ENCODE data around the gene HTR3A. TPM values are rescaled to one million over a fixed set of nuclear protein-coding genes. Genes with fewer than 3 reads are reported as not detected.

HTR3A gene
- total RNA-seq, 3 donors from 2014 or later, result 0.33 TPM; not detected in 2

DNA sequence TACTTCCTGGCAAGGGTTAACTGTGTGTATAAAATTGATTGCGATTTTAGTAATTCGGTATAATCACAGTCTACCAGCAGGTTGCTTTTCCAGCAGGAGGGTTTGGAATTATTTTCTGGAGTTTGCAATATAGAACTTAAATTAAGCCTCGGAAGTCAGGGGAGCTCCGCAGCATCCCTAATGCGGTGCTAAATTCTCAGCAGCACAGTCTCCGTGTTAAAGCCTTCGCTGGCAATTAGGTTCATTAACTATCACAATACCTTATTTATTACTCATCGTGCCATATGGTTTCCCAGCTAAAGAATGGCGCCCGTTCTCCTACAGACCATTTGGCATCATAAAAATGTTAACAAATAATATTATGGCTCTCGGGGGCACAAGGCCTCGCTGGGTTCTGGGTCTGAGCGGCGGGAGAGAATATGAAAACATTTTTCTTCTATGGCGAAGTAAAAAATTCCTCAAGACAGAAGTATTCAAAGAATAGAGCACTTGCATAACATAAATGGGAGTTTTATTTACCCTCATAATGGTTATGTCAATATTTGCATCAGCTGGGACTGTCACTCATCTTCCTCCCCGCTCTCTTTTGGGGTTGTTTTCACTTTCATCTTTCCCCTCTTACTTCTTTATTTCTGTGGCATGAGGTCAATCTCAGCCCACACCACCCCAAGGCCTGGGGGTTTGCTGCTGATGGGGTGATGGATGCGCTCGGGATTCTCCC is 56.5 kb downstream of the HTR3A start:
- Histone ChIP-seq H3K4me3 (no peak overlapping the region), H3K36me3 (no peaks in the 10 kb centered on the region), H3K27ac (no peak overlapping the region), H3K27me3 (peaks cover 0 to 4% of the 10 kb centered on the region in 2 donors), H3K4me1 (no peaks in the 10 kb centered on the region), H3K9me3 (no peaks in the 10 kb centered on the region)
- no peak for DNase-seq (ENCODE audit: low spot score in 2 of 2)
- intact Hi-C loops (cut with DNase I; ENCODE audit: low total_unique reads), result no loop called here
- no peak for TF ChIP-seq POLR2AphosphoS5 (IDR thresholded peaks at IDR 0.05)

DNA sequence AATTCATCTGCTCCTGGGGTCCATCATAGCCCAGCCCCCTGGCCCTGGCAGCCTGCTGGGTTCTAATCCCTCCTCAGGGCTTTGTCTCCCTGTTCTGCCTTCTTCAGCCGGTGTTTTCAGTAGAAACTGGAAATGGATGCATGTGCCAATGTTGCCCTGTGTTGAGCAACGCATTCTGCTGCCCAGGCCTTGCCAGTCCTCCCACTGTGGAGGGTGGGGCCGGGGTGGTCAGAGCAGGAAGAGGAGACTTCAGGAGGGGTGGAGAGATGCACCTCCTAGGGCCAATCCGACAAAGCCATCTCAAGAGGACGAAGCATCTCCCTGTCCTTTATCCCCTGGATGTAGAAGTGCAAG is 57.0 kb downstream of the HTR3A start:
- H3K4me1 ChIP-seq, result no peaks in the 10 kb centered on the region
- H3K9me3 ChIP-seq, result no peaks in the 10 kb centered on the region
- intact Hi-C loops (cut with DNase I; ENCODE audit: low total_unique reads), result no loop called here
- TF ChIP-seq, protein P1, sequence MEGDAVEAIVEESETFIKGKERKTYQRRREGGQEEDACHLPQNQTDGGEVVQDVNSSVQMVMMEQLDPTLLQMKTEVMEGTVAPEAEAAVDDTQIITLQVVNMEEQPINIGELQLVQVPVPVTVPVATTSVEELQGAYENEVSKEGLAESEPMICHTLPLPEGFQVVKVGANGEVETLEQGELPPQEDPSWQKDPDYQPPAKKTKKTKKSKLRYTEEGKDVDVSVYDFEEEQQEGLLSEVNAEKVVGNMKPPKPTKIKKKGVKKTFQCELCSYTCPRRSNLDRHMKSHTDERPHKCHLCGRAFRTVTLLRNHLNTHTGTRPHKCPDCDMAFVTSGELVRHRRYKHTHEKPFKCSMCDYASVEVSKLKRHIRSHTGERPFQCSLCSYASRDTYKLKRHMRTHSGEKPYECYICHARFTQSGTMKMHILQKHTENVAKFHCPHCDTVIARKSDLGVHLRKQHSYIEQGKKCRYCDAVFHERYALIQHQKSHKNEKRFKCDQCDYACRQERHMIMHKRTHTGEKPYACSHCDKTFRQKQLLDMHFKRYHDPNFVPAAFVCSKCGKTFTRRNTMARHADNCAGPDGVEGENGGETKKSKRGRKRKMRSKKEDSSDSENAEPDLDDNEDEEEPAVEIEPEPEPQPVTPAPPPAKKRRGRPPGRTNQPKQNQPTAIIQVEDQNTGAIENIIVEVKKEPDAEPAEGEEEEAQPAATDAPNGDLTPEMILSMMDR (IDR thresholded peaks at IDR 0.05), result no peak
- TF ChIP-seq POLR2AphosphoS5 (IDR thresholded peaks at IDR 0.05) (no peak), POLR2A (IDR thresholded peaks at IDR 0.05) (no peak)
- H3K27ac ChIP-seq, result no peak overlapping the region
- no peak for DNase-seq (ENCODE audit: low spot score in 2 of 2)
- H3K27me3 ChIP-seq, result peaks cover 0 to 4% of the 10 kb centered on the region in 2 donors
- H3K4me3 ChIP-seq, result no peak overlapping the region
- H3K36me3 ChIP-seq, result no peaks in the 10 kb centered on the region

DNA sequence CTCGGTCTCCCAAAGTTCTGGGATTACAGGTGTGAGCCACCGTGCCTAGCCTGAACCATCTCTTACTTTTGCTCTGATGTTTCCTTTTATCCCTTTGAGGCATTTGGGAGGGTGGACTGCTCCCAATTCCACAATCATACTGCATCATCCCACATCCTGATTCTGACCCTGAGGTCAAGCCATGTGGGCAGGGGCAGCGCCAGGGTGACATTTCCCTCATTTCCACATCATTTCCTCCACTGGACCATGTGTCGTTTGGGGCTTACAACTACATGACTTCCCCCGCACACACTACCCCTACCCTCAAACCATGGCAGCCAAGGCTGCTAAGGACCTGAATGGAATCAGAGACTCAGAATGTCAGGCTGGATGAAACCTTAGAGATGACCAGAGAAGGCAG is 58.2 kb downstream of the HTR3A start:
- Histone ChIP-seq H3K27me3 (no peaks in the 10 kb centered on the region), H3K4me1 (no peaks in the 10 kb centered on the region), H3K27ac (no peak overlapping the region), H3K4me3 (no peak overlapping the region), H3K9me3 (no peaks in the 10 kb centered on the region), H3K36me3 (no peaks in the 10 kb centered on the region)
- TF ChIP-seq, protein P1 (IDR thresholded peaks at IDR 0.05), result no peak
- no peak for TF ChIP-seq POLR2A (IDR thresholded peaks at IDR 0.05)
- no peak for TF ChIP-seq POLR2AphosphoS5 (IDR thresholded peaks at IDR 0.05)
- intact Hi-C loops (cut with DNase I; ENCODE audit: low total_unique reads), result no loop called here
- DNase-seq (ENCODE audit: low spot score in 2 of 2), result no peak

GRCh38 chr11:114033572-114033971 is 58.7 kb downstream of the HTR3A start:
- intact Hi-C loops (cut with DNase I; ENCODE audit: low total_unique reads), result no loop called here
- H3K27ac ChIP-seq, result no peak overlapping the region
- no peaks in the 10 kb centered on the region for H3K9me3 ChIP-seq
- H3K36me3 ChIP-seq, result no peaks in the 10 kb centered on the region
- H3K4me3 ChIP-seq, result no peak overlapping the region
- H3K27me3 ChIP-seq, result no peaks in the 10 kb centered on the region
- DNase-seq (ENCODE audit: low spot score in 2 of 2), result no peak
- no peaks in the 10 kb centered on the region for H3K4me1 ChIP-seq
- TF ChIP-seq, protein P1 (IDR thresholded peaks at IDR 0.05), result no peak
- no peak for TF ChIP-seq POLR2A (IDR thresholded peaks at IDR 0.05)
- no peak for TF ChIP-seq POLR2AphosphoS5 (IDR thresholded peaks at IDR 0.05)

GRCh38 chr11:114034956-114035355 is 60.0 kb downstream of the HTR3A start:
- intact Hi-C loops (cut with DNase I; ENCODE audit: low total_unique reads), result no loop called here
- Histone ChIP-seq H3K4me1 (no peaks in the 10 kb centered on the region), H3K27me3 (no peaks in the 10 kb centered on the region), H3K9me3 (no peaks in the 10 kb centered on the region), H3K36me3 (no peaks in the 10 kb centered on the region), H3K4me3 (no peak overlapping the region), H3K27ac (no peak overlapping the region)
- no peak for DNase-seq (ENCODE audit: low spot score in 2 of 2)
- no peak for TF ChIP-seq POLR2AphosphoS5 (IDR thresholded peaks at IDR 0.05)
- TF ChIP-seq, protein P1 (IDR thresholded peaks at IDR 0.05), result no peak
- TF ChIP-seq POLR2A (IDR thresholded peaks at IDR 0.05), result no peak
